ENCODE results near the gene TGFBR2.

Gene TGFBR2

DNA sequence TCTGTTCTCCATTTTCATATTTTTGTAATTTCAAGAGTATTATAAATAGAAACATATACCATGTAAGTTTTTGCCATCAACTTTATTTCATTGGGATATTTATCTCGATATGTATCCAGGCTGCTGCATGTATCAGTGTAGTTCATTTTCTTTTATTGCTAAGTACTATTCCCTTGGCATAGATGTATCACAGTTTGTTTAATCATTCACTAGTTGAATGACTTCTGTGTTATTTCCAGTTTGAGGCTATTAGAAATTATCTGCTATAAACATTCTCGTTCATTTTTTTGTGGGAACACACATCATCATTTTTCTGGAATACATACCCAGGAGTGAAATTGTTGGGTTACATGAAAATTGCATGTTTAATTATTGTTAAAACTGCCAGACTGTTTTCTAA lies 18.5 kb upstream of the TGFBR2 start:
- DNase-seq, result no peak
- Mint-ChIP-seq H3K4me3 (no peak overlapping the region), H3K27ac (no peak overlapping the region), H3K4me1 (ENCODE audit: low read depth) (no peaks in the 10 kb centered on the region), H3K36me3 (ENCODE audit: low read depth) (no peaks in the 10 kb centered on the region), H3K27me3 (no peaks in the 10 kb centered on the region), H3K9me3 (peaks cover 6% of the 10 kb centered on the region)

DNA sequence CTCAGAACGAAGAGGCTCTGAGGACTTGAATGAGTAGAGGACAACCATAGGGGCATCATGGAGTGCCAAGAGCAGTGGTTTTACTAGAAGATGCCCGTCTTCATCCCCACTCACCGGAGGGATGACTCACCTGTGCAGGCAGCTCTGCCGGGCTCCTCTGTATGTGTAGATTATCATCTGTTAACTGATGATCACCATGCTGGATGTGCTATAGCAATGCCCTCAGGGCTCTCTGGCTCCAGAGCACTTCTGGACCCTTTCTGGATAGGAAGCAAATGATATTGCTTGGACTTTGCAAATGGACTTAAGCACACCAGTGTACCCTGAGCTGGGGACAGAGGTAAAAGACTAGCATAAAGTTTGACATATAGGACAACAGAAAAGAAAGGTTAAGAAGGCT lies 10.2 kb upstream of the TGFBR2 start:
- Mint-ChIP-seq H3K9me3 (peaks cover 6% of the 10 kb centered on the region), H3K27ac (no peak overlapping the region), H3K4me3 (no peak overlapping the region), H3K27me3 (no peaks in the 10 kb centered on the region), H3K4me1 (ENCODE audit: low read depth) (peaks cover 34% of the 10 kb centered on the region), H3K36me3 (ENCODE audit: low read depth) (no peaks in the 10 kb centered on the region)
- DNase-seq, result no peak

DNA sequence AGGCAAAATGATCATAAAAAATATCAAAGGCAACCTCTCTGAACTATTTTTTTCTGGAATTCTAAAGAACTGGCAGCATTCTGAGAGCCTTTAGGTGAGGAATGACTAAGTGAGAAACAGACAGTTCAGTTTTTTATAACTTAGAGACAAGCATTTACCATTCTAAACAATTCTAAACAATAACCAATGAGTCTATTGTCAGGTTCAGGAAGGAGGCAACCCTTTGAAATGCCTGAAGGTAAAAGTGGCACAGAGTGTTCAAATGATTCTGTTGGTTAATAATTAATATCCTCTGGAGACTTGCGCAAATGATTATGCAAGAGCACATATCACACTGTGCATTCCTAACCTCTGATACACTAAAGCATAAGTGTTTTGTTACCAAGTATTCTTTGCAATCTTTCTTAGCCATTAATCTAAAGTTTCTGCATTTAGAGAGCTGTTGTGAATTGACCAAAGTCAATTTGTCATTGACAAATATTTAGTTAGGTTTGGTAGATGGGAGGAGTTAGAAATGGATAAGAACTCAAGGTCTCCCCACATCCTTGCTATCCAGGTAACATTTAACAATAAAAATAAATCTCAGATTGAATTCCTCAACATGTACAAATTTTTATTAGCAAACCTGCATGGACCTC lies 9.2 kb upstream of the TGFBR2 start:
- peaks cover 6% of the 10 kb centered on the region for H3K9me3 Mint-ChIP-seq
- H3K27me3 Mint-ChIP-seq, result no peaks in the 10 kb centered on the region
- no peak overlapping the region for H3K4me3 Mint-ChIP-seq
- DNase-seq, result no peak
- H3K4me1 Mint-ChIP-seq (ENCODE audit: low read depth), result peaks cover 38% of the 10 kb centered on the region
- no peaks in the 10 kb centered on the region for H3K36me3 Mint-ChIP-seq (ENCODE audit: low read depth)
- no peak overlapping the region for H3K27ac Mint-ChIP-seq

DNA sequence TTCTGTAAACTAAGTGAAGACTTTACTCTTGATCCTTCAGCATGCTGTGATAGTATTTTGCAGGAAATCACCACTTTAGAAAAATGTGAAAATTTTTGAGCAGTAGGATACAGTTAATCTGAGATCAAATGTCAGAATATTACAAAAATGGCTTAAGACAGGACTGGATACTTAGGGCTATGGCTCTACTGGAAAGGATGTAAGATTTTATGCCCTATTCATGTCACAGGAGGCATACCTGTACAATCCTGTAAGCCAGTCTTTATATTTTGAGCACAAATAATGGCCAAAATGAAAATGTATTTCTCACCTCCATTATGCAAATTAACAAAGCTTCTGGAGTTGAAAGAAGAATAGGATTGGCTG lies 8.6 kb upstream of the TGFBR2 start:
- no peaks in the 10 kb centered on the region for H3K36me3 Mint-ChIP-seq (ENCODE audit: low read depth)
- peaks cover 2% of the 10 kb centered on the region for H3K9me3 Mint-ChIP-seq
- H3K4me1 Mint-ChIP-seq (ENCODE audit: low read depth), result peaks cover 43% of the 10 kb centered on the region
- H3K4me3 Mint-ChIP-seq, result no peak overlapping the region
- no peaks in the 10 kb centered on the region for H3K27me3 Mint-ChIP-seq
- DNase-seq, result no peak
- no peak overlapping the region for H3K27ac Mint-ChIP-seq

DNA sequence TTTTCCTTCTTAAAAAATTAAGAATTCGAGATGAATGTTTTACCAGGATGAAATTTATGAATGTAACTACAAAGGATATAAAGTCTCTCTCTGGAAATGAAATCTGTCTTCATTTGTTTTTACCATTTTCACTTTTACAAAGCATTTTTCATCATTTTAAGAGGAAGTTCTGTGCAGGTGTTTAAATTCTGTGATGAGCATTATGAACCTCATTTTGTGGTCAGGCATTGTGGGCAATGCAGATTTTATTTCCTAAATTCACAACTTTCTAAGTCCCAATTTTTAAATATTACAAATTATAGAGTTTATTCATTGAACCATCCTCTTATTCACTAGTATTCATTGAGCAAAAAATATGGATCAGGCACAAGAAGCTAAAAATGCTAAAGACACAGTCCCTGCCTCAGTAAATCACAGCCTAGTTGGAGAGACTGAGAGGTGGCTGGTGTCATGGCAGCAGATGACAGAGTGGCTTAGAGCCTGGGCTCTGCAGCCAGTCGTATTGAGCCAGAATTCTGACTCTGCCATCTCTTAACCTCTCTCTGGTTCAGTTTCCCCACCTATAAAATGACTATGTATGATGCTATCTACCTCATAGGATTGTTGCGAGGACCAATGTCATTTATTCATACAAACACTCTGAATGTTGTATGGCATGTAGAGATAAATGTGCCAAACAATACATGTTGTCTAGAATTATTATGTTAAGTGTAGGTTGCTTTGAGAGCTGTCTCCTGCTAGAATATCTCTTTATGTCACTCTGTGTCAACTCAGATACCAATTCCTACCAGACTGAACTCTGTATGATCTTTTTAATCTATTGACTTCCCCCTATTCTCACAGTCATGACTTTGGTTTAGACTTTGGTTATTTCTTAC lies 7.5 kb upstream of the TGFBR2 start:
- no peak for DNase-seq
- no peaks in the 10 kb centered on the region for H3K36me3 Mint-ChIP-seq (ENCODE audit: low read depth)
- peaks cover 2% of the 10 kb centered on the region for H3K9me3 Mint-ChIP-seq
- H3K4me3 Mint-ChIP-seq, result no peak overlapping the region
- H3K27ac Mint-ChIP-seq, result peak overlapping the region; percentile 33
- H3K4me1 Mint-ChIP-seq (ENCODE audit: low read depth), result peaks cover 54% of the 10 kb centered on the region
- H3K27me3 Mint-ChIP-seq, result no peaks in the 10 kb centered on the region

DNA sequence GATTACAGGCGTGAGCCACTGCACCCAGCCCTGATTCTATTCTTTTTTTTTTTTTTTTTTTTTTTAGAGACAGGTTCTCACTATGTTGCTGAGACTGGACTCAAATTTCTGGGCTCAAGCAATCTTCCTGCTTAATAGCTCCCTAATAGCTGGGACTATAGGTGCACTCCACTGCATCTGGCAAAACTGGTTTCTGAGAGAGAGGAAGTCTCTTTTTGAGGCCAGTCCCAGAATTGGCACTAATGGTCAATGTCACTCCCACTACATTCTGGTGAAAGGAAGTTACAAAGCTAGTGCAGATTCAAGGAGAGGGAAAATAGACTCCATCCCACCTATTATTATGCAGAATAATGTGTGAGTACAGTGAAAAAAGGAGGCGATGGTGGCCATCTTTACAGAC lies 5.8 kb upstream of the TGFBR2 start:
- Mint-ChIP-seq H3K9me3 (peaks cover 2% of the 10 kb centered on the region), H3K27me3 (no peaks in the 10 kb centered on the region), H3K4me3 (no peak overlapping the region), H3K27ac (no peak overlapping the region), H3K36me3 (ENCODE audit: low read depth) (no peaks in the 10 kb centered on the region), H3K4me1 (ENCODE audit: low read depth) (peaks cover 70% of the 10 kb centered on the region)
- no peak for DNase-seq

DNA sequence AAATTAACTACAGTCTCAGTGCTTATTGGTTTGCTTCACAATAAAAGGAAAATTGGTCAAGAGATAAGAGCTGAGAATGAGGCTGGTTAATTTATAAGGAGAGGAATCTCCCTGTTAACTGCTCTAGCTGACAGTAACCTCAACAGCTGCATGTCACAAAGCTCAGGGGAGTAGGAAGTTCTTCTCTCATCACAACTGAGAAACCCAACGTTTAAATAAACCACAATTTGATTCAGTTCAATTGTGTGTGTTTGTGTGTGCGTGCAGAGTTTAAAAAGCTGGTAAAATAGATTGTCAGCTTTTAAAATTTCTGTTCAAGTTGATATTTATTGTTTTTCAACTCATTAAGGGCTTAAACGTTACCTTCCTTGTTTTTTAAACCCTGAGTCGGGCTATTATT lies 3.5 kb upstream of the TGFBR2 start:
- Mint-ChIP-seq H3K27me3 (no peaks in the 10 kb centered on the region), H3K4me1 (ENCODE audit: low read depth) (peaks cover 67% of the 10 kb centered on the region), H3K9me3 (peaks cover 2% of the 10 kb centered on the region), H3K4me3 (peak overlapping the region; percentile 15), H3K27ac (peak overlapping the region; percentile 61), H3K36me3 (ENCODE audit: low read depth) (peaks cover 7% of the 10 kb centered on the region)
- DNase-seq, result no peak

DNA sequence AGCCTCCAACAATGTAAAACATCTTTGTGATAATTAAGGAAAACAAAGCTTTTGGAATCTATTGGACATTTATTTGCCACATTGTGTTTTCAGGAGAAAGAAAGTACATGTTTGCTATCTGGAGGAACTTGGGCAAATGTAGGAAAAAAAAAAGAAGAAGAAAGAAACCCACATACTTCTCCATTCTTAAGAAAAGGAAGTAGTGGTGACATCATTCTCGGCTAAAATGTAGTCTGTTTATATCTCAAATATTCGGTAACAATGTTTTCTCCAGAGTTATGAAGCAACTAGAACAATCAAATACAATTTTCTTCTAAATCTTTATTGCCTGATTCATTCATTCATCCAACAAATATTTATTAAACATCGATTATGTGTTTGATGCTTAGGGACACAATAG lies 2.3 kb upstream of the TGFBR2 start:
- Mint-ChIP-seq H3K4me3 (peak overlapping the region; percentile 85), H3K4me1 (ENCODE audit: low read depth) (peaks cover 59% of the 10 kb centered on the region), H3K27ac (peak overlapping the region; percentile 93), H3K9me3 (peaks cover 2% of the 10 kb centered on the region), H3K36me3 (ENCODE audit: low read depth) (peaks cover 19% of the 10 kb centered on the region), H3K27me3 (no peaks in the 10 kb centered on the region)
- no peak for DNase-seq

DNA sequence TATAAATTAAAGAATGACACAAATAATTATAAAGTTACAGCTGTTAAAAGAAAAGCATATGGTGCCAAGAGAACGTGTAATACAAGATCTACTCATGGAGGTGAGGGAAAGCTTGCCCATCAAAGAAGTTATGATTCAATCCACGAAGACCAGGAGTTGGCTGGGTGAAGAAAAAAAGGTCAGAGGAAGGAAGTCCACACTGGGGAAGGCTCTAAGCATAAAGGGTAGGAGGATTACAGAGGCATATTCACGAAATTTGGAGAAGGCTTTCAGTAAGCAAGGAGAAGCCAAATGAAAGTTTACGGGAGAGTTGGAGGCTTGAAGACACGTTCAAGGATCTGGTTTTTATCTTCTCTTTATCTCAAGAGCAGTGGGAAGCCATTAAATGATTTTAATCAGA lies 1.8 kb upstream of the TGFBR2 start:
- DNase-seq, result no peak
- peaks cover 2% of the 10 kb centered on the region for H3K9me3 Mint-ChIP-seq
- no peaks in the 10 kb centered on the region for H3K27me3 Mint-ChIP-seq
- peaks cover 56% of the 10 kb centered on the region for H3K4me1 Mint-ChIP-seq (ENCODE audit: low read depth)
- peak overlapping the region; percentile 85 for H3K4me3 Mint-ChIP-seq
- H3K27ac Mint-ChIP-seq, result peak overlapping the region; percentile 93
- H3K36me3 Mint-ChIP-seq (ENCODE audit: low read depth), result peaks cover 24% of the 10 kb centered on the region

DNA sequence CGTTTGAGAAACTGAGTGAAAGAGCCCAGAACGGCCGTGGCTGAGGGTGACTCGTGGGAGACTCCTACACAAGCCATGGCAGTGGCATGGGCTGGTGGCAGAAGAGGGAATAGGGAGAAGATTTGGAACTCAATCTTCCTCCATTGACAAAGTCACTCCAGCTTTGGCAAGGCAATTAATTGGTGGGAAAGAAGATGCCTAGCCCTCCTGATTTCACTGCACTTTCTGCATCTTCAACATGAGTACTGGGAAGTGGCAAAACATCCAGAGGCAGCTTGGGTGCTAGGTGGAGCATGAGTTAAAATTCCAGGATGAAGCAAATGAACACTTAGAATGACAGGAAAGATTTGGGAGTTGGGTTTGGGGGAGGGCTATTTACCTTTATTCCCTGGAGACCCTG lies 1.4 kb upstream of the TGFBR2 start:
- no peaks in the 10 kb centered on the region for H3K27me3 Mint-ChIP-seq
- peak overlapping the region; percentile 85 for H3K4me3 Mint-ChIP-seq
- peak overlapping the region; percentile 93 for H3K27ac Mint-ChIP-seq
- peaks cover 56% of the 10 kb centered on the region for H3K4me1 Mint-ChIP-seq (ENCODE audit: low read depth)
- DNase-seq, result no peak
- peaks cover 28% of the 10 kb centered on the region for H3K36me3 Mint-ChIP-seq (ENCODE audit: low read depth)
- H3K9me3 Mint-ChIP-seq, result peaks cover 2% of the 10 kb centered on the region

DNA sequence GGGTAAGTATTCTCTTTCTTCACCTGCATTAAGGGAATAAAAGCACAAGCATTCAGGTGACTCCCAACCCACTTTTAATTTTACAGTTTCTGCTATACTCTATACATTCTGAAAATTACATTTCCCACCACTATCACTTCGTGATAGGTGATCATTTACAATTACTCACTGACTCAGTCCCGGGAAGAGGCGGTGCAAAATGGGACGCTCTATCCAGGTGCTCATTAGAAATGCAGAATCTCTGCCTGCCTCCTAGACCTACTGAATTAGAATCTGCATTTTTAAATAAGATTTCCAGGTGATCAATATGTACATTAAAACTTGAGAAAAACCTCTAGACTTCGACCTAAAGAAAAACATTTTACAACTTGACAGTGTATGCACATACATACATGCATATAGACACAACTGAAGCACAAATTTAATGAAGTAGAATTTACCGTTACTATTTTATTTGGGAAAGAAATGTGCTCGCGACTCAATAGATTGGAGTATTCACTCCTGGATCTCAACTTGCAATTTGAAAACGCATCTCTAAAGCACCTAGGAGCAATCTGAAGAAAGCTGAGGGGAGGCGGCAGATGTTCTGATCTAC lies 598 bp upstream of the TGFBR2 start:
- Mint-ChIP-seq H3K4me3 (peak overlapping the region; percentile 85), H3K9me3 (peaks cover 2% of the 10 kb centered on the region), H3K4me1 (ENCODE audit: low read depth) (peaks cover 61% of the 10 kb centered on the region), H3K27me3 (no peaks in the 10 kb centered on the region), H3K36me3 (ENCODE audit: low read depth) (peaks cover 36% of the 10 kb centered on the region), H3K27ac (peak overlapping the region; percentile 93)
- DNase-seq, result no peak

DNA sequence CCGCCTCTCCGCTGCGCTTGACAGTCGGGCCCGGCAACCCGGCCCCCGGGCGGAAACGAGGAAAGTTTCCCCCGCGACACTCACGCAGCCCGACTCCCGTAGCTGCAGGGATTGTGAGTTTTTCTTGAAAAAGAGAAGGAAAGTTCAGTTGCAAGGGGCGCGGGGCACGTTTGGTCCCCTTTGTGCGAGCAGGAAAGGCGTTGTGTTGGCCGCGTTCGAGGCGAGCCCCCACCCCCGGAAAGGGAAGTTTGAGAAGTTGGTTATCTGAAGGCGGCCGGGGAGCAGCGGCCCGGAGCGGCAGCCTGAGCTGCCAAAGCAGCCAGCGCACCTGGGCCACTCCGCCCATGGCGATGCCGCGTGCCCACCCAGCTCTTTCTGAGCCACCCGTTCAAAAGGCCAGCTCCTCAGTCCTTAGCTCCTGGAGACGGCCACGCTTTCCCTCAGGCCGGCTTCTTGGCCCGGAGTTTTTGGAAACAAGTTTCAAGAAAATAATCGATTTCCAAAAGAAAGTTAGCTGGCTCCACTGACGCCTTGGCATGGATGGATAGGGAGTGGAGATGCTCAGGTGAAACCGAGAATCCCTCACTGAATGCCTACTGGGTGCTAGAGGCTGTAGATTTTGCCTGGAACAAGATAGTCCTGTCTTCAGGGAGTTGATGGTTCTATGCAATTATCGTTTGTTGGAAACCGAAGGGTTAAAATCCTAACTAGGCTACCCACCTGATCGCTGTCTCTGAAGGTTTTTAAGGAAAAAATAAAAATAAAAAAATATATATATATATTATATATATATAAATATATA lies 832 bp downstream of the TGFBR2 start:
- Mint-ChIP-seq H3K27ac (peak overlapping the region; percentile 97), H3K27me3 (no peaks in the 10 kb centered on the region), H3K4me3 (peak overlapping the region; percentile 85), H3K9me3 (no peaks in the 10 kb centered on the region), H3K4me1 (ENCODE audit: low read depth) (peaks cover 68% of the 10 kb centered on the region), H3K36me3 (ENCODE audit: low read depth) (peaks cover 45% of the 10 kb centered on the region)
- DNase-seq, result peak; percentile 81

DNA sequence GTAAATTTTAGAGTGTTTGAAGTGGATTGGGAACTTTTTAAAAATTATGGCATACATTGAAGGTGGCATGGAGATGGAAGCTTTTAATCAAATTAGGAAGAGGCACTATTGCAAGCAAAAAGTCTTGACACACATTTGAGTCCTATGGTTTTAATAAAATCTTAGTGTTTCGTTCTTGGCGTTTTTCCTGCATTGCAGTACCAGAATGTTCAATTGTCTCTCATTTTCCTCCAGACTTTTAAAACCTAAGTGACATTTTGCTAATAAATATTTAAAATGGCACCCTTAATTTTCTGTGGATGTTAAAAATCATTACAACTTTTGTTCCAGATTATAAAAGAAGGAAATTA lies 2.2 kb downstream of the TGFBR2 start:
- H3K9me3 Mint-ChIP-seq, result no peaks in the 10 kb centered on the region
- H3K4me3 Mint-ChIP-seq, result peak overlapping the region; percentile 85
- peak overlapping the region; percentile 100 for H3K27ac Mint-ChIP-seq
- no peaks in the 10 kb centered on the region for H3K27me3 Mint-ChIP-seq
- no peak for DNase-seq
- peaks cover 69% of the 10 kb centered on the region for H3K4me1 Mint-ChIP-seq (ENCODE audit: low read depth)
- peaks cover 57% of the 10 kb centered on the region for H3K36me3 Mint-ChIP-seq (ENCODE audit: low read depth)

DNA sequence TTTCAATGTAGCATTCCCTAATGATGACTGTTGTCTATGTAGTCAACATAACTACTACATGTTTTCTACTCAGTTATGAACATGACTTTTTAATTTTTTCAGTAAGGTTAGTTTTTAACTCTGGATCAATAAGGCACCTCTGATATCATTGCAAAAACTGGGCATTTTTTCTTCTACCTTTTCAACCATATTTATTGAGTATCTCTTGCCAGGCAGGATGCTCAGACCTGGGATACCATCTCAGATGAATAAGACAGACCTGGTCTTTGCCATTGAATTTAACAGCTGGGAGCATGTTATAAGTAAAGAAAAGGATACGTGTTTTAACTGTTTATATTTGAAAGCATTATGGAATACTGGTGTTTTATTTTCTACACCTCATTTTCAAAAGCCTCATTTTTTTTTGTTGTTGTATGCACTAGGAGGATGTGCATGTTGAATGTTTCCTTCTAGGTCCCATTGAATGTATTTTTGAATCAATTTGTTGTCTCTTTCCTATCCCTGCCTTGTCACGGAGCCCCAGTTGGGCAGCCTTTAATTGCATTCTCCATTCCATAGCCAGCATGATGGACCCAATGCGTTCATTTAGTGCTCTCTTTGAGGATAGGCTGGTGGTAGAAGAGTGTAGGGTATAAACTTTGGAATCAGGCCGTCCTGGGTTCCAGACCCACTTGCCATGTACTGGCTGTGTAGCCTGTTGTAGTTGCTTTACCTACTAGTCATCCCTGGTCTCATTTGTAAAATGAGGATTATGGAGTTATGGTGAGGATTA lies 3.7 kb downstream of the TGFBR2 start:
- Mint-ChIP-seq H3K4me3 (peak overlapping the region; percentile 85), H3K4me1 (ENCODE audit: low read depth) (peaks cover 69% of the 10 kb centered on the region), H3K36me3 (ENCODE audit: low read depth) (peaks cover 72% of the 10 kb centered on the region), H3K9me3 (no peaks in the 10 kb centered on the region), H3K27me3 (no peaks in the 10 kb centered on the region), H3K27ac (peak overlapping the region; percentile 100)
- no peak for DNase-seq

Data from activated T-cell treated with anti-CD3 and anti-CD28 coated beads, Interleukin-2, amount 50 U/mL, for 24 hours (primary cell).